Thoracic aorta (tissue), 2 donors: ENCODE measurements around the gene COL20A1. TPM values are rescaled to one million over a fixed set of nuclear protein-coding genes. Genes with fewer than 3 reads are reported as not detected.

Experiments
- ATAC-seq: fragments of 150-250 bp; one replicate; pipeline ENCODE4 v1.8.0; 2017; ENCODE audit warnings: low read depth; ENCODE audit not compliant: insufficient number of reproducible peaks, low FRiP score
- DNase-seq: peaks from one replicate; pipeline ENCODE4 v3.0.0-alpha.2; 2020; ENCODE audit warnings: low spot score
- H3K27ac ChIP-seq, 2 donors: fragments of 200-600 bp; sonication (generic); 1 replicate in 1 of 2; 2 replicates in 1 of 2; pipeline ENCODE4 v1.5.1; 2016; ENCODE audit warnings: mild to moderate bottlenecking in 2 of 2, moderate library complexity in 2 of 2
- H3K27me3 ChIP-seq: fragments of 200-600 bp; sonication (generic); replicated peaks from 2 replicates; pipeline ENCODE4 v1.6.0; 2016; ENCODE audit warnings: mild to moderate bottlenecking; ENCODE audit not compliant: insufficient read depth
- H3K36me3 ChIP-seq: fragments of 200-600 bp; sonication (generic); one replicate; pipeline ENCODE4 v1.5.1; 2016
- H3K4me1 ChIP-seq, 2 donors: fragments of 200-600 bp; sonication (generic); 1 replicate in 1 of 2; 2 replicates in 1 of 2; pipeline versions ENCODE4 v1.5.1 to v1.6.0; 2016; ENCODE audit warnings: low read depth in 2 of 2, mild to moderate bottlenecking in 1 of 2; ENCODE audit not compliant: control insufficient read depth in 1 of 2
- H3K4me3 ChIP-seq: fragments of 200-600 bp; sonication (generic); 2 replicates; pipeline ENCODE4 v1.5.1; 2016; ENCODE audit warnings: mild to moderate bottlenecking
- H3K9me3 ChIP-seq: fragments of 200-600 bp; sonication (generic); 2 replicates; pipeline ENCODE4 v1.5.1; 2016
- CTCF ChIP-seq: fragments of 200-600 bp; sonication (generic); IDR thresholded peaks from one replicate; pipeline ENCODE4 v1.5.1; 2019; ENCODE audit warnings: antibody characterized with exemption
- total RNA-seq, 2 donors: library from RNA; depleted of rRNA; stranded (reverse); fragments of >200 nt; gene quantifications; one replicate each; pipeline versions ENCODE4 v1.1.0 to v1.2.3, GENCODE V29; 2016

The COL20A1 gene
- total RNA-seq, 2 donors from 2014 or later = not detected

GRCh38 chr20:63349516-63349895, 56.5 kb downstream of the COL20A1 start:
- no peak for ATAC-seq
- H3K27ac ChIP-seq = no peak overlapping the region
- no peaks in the 10 kb centered on the region for H3K27me3 ChIP-seq
- no peak overlapping the region for H3K4me3 ChIP-seq
- no peak for TF ChIP-seq CTCF
- H3K9me3 ChIP-seq = no peaks in the 10 kb centered on the region
- H3K4me1 ChIP-seq = no peaks in the 10 kb centered on the region
- no peaks in the 10 kb centered on the region for H3K36me3 ChIP-seq
- no peak for DNase-seq

GRCh38 chr20:63350196-63350595, 57.2 kb downstream of the COL20A1 start:
- Histone ChIP-seq H3K4me1 (no peaks in the 10 kb centered on the region), H3K9me3 (no peaks in the 10 kb centered on the region), H3K4me3 (no peak overlapping the region), H3K36me3 (no peaks in the 10 kb centered on the region), H3K27me3 (no peaks in the 10 kb centered on the region), H3K27ac (no peak overlapping the region)
- no peak for ATAC-seq
- TF ChIP-seq CTCF = no peak
- no peak for DNase-seq

GRCh38 chr20:63350597-63351325, 57.8 kb downstream of the COL20A1 start:
- Histone ChIP-seq H3K4me3 (no peak overlapping the region), H3K4me1 (no peaks in the 10 kb centered on the region), H3K27me3 (no peaks in the 10 kb centered on the region), H3K36me3 (no peaks in the 10 kb centered on the region), H3K9me3 (no peaks in the 10 kb centered on the region), H3K27ac (no peak overlapping the region)
- ATAC-seq (no peak), DNase-seq (no peak)
- no peak for TF ChIP-seq CTCF

- H3K4me3 ChIP-seq = no peak overlapping the region
- H3K9me3 ChIP-seq = no peaks in the 10 kb centered on the region
- no peak for ATAC-seq
- no peak for TF ChIP-seq CTCF
- DNase-seq = no peak
- no peak overlapping the region for H3K27ac ChIP-seq
- H3K4me1 ChIP-seq = no peaks in the 10 kb centered on the region
- no peaks in the 10 kb centered on the region for H3K36me3 ChIP-seq
- H3K27me3 ChIP-seq = no peaks in the 10 kb centered on the region
Observed at GRCh38 chr20:63351326-63351700, 58.3 kb downstream of the COL20A1 start.

GRCh38 chr20:63351811-63352591, 59.0 kb downstream of the COL20A1 start:
- H3K27me3 ChIP-seq = no peaks in the 10 kb centered on the region
- ATAC-seq = no peak
- TF ChIP-seq CTCF = no peak

More at GRCh38 chr20:63351811-63352591, 59.0 kb downstream of the COL20A1 start:
- Histone ChIP-seq H3K36me3 (no peaks in the 10 kb centered on the region), H3K4me1 (no peaks in the 10 kb centered on the region), H3K4me3 (no peak overlapping the region), H3K9me3 (no peaks in the 10 kb centered on the region), H3K27ac (no peak overlapping the region)
- no peak for DNase-seq
